B cell (primary cell): Measurements from ENCODE around the gene ICAM5.

ENCODE experiments used
- EZH2 ChIP-seq: IDR thresholded peaks from 2 replicates; pipeline ENCODE4 v1.6.1; 2012; ENCODE audit warnings: borderline replicate concordance, low read depth, mild to moderate bottlenecking, moderate library complexity, low read length; ENCODE audit not compliant: insufficient read depth, poor library complexity, severe bottlenecking
- TF ChIP-seq, protein P1 (sequence below): fragments of 200-600 bp; IDR thresholded peaks from one replicate; pipeline ENCODE4 v1.8.0; 2022; ENCODE audit warnings: antibody characterized with exemption, mild to moderate bottlenecking

DNA sequence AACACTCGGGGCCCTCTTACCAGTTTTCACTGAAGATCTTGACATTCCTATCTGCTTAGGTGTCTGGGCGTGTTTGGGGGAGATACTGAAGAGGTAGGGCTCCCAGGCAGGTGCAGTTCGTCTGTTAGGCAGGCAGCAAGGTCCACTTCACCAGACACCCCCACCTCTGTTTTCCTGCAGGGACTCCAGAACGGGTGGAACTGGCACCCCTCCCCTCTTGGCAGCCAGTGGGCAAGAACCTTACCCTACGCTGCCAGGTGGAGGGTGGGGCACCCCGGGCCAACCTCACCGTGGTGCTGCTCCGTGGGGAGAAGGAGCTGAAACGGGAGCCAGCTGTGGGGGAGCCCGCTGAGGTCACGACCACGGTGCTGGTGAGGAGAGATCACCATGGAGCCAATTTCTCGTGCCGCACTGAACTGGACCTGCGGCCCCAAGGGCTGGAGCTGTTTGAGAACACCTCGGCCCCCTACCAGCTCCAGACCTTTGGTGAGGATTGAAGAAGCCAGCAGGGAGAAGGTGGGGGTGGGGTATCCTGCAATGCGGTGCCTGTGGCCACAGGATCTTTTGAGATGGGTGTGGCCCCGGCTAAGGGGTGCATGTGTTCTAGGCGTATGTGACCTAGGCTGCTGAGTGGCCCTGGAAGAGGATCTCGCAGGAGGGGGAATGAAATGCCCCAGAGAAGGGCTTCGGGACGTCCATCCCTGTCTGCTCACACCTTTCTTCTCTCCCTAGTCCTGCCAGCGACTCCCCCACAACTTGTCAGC is 6.3 kb upstream of the ICAM5 start:
- no peak for TF ChIP-seq EZH2
- TF ChIP-seq, protein P1, sequence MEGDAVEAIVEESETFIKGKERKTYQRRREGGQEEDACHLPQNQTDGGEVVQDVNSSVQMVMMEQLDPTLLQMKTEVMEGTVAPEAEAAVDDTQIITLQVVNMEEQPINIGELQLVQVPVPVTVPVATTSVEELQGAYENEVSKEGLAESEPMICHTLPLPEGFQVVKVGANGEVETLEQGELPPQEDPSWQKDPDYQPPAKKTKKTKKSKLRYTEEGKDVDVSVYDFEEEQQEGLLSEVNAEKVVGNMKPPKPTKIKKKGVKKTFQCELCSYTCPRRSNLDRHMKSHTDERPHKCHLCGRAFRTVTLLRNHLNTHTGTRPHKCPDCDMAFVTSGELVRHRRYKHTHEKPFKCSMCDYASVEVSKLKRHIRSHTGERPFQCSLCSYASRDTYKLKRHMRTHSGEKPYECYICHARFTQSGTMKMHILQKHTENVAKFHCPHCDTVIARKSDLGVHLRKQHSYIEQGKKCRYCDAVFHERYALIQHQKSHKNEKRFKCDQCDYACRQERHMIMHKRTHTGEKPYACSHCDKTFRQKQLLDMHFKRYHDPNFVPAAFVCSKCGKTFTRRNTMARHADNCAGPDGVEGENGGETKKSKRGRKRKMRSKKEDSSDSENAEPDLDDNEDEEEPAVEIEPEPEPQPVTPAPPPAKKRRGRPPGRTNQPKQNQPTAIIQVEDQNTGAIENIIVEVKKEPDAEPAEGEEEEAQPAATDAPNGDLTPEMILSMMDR: no peak
